Cardiac muscle cell (in vitro differentiated cells and primary cell): ENCODE data around the gene TNFRSF18. TPM values are rescaled to one million over a fixed set of nuclear protein-coding genes. Genes with fewer than 3 reads are reported as not detected.
A peak's percentile ranks its signal among the peaks of the same experiment; 100 is the strongest.

Source experiments
- DNase-seq, 2 donors: peaks; one replicate each; pipeline versions ENCODE4 v3.0.0 to v3.0.0-alpha.2; 2010 to 2017; ENCODE audit warnings: low read depth in 1 of 2, low spot score in 1 of 2
- H3K27ac ChIP-seq: fragments of 200-600 bp; sonication (generic); 2 replicates; pipeline ENCODE4 v1.5.1; 2016
- H3K27me3 ChIP-seq: fragments of 200-600 bp; sonication (generic); 2 replicates; pipeline ENCODE4 v1.6.0; 2016; ENCODE audit warnings: control low read depth
- H3K36me3 ChIP-seq: fragments of 200-600 bp; sonication (generic); 2 replicates; pipeline ENCODE4 v1.5.1; 2016; ENCODE audit warnings: control low read depth
- H3K4me1 ChIP-seq: fragments of 200-600 bp; sonication (generic); 2 replicates; pipeline ENCODE4 v1.8.1; 2017; ENCODE audit warnings: low read depth, mild to moderate bottlenecking, mixed run types
- H3K4me3 ChIP-seq: fragments of 200-600 bp; sonication (generic); 2 replicates; pipeline ENCODE4 v1.5.1; 2016; ENCODE audit warnings: mild to moderate bottlenecking
- H3K9me3 ChIP-seq: fragments of 200-600 bp; sonication (generic); 2 replicates; pipeline ENCODE4 v1.5.1; 2017; ENCODE audit warnings: low read depth, mild to moderate bottlenecking, control low read depth
- polyA plus RNA-seq: library from polyadenylated mRNA; unstranded; fragments of >200 nt; fragmentation: Nextera tagmentation; extraction: Ambion mirVana; gene quantifications from 2 replicates; pipeline ENCODE4 v1.2.1, GENCODE V29; 2016
- total RNA-seq: library from RNA; depleted of rRNA; stranded (reverse); fragments of >200 nt; gene quantifications from 2 replicates; pipeline ENCODE4 v1.2.3, GENCODE V29; 2016
- TF ChIP-seq, protein P1 (sequence below): IDR thresholded peaks from 2 replicates; pipeline ENCODE4 v1.5.1; 2012; ENCODE audit warnings: low read depth, mild to moderate bottlenecking, low read length

The TNFRSF18 gene, protein sequence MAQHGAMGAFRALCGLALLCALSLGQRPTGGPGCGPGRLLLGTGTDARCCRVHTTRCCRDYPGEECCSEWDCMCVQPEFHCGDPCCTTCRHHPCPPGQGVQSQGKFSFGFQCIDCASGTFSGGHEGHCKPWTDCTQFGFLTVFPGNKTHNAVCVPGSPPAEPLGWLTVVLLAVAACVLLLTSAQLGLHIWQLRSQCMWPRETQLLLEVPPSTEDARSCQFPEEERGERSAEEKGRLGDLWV
- total RNA-seq (not detected in 2 replicates), polyA plus RNA-seq (0.39 and 0.74 TPM in 2 replicates)

DNA sequence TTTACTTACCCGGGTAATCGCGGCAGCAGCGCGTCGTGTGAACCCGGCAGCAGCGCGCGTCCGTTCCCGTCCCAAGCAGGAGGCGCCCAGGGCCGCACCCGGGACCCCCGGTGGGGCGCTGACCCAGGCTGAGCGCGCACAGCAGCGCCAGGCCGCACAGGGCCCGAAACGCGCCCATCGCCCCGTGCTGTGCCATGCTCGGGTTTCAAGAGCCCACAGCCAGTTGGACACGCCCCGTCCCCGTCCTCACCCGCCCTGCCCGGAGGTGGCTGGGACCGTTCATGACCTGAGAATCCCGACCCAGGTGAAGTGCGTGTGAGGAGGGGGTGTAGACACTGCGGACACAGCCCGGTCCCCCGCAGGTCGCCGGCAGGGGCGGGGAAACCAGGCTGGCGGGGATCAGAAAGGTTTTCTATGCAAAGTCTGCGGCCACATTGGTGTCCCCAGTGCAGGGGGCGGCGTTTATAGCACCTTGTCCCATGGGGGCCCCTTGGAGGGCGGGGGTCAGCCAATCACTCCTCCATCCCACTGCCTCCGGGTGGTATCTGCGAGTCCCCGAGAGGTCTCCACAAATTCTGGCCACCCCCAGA, at the start of gene TNFRSF18:
Gene TNFRSF18 (minus strand): TSS at position 217 of the 590 bp plus-strand sequence. CDS start 21 bp downstream, at position 196.
- H3K36me3 ChIP-seq: no peaks in the 10 kb centered on the region
- no peaks in the 10 kb centered on the region for H3K9me3 ChIP-seq
- H3K4me1 ChIP-seq: no peaks in the 10 kb centered on the region
- H3K27ac ChIP-seq: no peak within 1 kb of the TSS
- TF ChIP-seq, protein P1, sequence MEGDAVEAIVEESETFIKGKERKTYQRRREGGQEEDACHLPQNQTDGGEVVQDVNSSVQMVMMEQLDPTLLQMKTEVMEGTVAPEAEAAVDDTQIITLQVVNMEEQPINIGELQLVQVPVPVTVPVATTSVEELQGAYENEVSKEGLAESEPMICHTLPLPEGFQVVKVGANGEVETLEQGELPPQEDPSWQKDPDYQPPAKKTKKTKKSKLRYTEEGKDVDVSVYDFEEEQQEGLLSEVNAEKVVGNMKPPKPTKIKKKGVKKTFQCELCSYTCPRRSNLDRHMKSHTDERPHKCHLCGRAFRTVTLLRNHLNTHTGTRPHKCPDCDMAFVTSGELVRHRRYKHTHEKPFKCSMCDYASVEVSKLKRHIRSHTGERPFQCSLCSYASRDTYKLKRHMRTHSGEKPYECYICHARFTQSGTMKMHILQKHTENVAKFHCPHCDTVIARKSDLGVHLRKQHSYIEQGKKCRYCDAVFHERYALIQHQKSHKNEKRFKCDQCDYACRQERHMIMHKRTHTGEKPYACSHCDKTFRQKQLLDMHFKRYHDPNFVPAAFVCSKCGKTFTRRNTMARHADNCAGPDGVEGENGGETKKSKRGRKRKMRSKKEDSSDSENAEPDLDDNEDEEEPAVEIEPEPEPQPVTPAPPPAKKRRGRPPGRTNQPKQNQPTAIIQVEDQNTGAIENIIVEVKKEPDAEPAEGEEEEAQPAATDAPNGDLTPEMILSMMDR: no peak
- H3K27me3 ChIP-seq: peaks cover 49% of the 10 kb centered on the region
- H3K4me3 ChIP-seq: no peak within 1 kb of the TSS
- DNase-seq: peak in 1 of 2 donors; percentile 62

DNA sequence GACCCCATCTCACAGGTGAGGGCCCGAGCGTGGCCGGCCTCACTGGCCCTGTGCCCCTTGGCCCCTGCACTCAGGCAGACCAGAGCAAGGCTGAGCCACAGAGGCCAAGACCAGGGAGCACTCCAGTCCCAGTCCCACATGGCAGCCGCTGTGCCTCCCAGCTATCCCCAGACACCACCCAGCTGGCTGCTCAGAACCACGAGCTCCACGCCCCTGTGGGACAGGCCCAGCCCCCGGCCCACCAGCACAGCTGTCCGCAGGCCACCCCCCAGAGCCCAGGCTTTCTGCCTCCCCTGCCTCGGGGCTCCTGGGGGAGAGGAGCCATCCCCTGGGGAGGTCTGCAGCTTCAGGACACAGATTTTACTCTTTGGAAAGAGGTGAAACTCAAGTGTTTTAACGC, 49.2 kb upstream of the TNFRSF18 start:
- no peaks in the 10 kb centered on the region for H3K4me1 ChIP-seq
- H3K9me3 ChIP-seq: no peaks in the 10 kb centered on the region
- TF ChIP-seq, protein P1: no peak
- DNase-seq: no peak
- H3K36me3 ChIP-seq: peaks cover 8% of the 10 kb centered on the region
- H3K27ac ChIP-seq: no peak overlapping the region
- no peak overlapping the region for H3K4me3 ChIP-seq
- H3K27me3 ChIP-seq: no peaks in the 10 kb centered on the region

DNA sequence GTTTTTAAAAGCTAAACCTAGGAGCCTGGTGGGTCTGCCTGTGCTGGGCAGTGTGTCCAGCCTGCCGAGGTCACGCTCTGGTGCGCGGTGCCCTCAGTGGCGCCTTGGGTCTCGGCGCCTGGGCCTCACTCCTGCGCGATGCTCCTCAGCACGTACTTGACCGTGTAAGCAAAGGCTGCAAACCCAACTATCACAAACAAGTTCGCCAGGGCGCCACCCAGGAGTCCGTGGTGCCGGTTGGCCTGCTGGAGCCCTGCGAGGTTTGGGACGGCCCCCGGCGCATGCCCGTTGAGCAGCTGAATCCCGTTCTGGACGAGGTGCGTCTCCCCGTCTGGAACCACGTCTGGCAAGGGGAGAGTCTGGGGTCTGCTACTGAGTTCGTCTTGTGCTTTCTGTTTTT, 48.7 kb upstream of the TNFRSF18 start:
- Histone ChIP-seq H3K9me3 (no peaks in the 10 kb centered on the region), H3K27ac (no peak overlapping the region), H3K4me1 (no peaks in the 10 kb centered on the region), H3K4me3 (no peak overlapping the region), H3K36me3 (peaks cover 8% of the 10 kb centered on the region), H3K27me3 (no peaks in the 10 kb centered on the region)
- TF ChIP-seq, protein P1: no peak
- no peak for DNase-seq

DNA sequence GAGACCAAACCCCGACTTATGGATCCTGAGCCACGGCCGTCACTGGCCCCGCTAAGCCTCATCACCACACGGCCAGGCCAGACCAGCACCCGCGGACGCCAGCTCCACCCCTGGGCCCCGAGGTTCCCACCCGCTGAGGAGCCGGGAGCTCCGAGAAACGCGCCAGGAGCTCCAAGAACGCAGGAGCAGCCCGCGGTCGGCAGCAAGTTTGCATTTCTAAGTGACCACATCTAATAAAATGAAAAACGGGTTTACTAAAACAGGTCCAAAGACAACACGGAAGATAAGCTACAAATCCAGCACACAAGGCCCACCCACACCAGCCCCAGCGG, 48.2 kb upstream of the TNFRSF18 start:
- no peaks in the 10 kb centered on the region for H3K4me1 ChIP-seq
- no peak for DNase-seq

DNA sequence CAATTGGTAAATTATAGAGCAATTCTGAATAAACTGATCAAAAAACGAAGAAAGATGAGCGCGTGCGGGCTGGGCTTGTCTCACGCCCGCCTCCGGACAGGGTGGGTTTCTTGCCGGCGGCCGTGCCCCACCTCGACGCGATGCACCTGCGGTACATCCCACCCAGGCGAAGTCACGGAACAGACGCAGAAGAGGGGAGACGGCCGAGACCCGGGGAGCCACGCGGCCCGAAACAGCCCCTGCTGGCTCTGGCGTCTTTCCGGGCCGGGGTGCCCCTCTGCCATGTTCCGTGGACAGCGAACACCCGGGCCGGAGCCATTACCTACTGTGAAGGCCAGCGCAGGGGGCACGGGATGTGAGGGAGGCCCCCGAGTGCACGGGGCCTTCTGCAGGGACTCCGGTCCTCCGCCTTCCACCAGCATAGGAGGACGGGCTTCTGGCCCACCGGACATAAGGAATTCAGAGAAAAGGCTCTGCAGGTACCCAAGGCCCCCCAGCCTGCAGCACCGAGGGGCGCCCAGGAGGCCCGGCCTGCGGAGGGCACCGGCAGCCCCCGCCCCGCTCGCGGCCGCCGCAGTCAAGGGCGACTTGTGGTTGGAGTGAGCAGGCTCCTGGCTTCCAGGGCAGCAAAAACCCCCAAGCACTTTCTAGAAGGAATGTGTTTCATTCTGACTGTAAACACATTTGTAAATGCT, 47.7 kb upstream of the TNFRSF18 start:
- no peaks in the 10 kb centered on the region for H3K4me1 ChIP-seq

More for the DNA sequence above, 48.2 kb upstream of the TNFRSF18 start:
- Histone ChIP-seq H3K4me3 (no peak overlapping the region), H3K27ac (no peak overlapping the region), H3K9me3 (no peaks in the 10 kb centered on the region), H3K27me3 (no peaks in the 10 kb centered on the region), H3K36me3 (peaks cover 8% of the 10 kb centered on the region)
- TF ChIP-seq, protein P1: no peak

More for the DNA sequence above, 47.7 kb upstream of the TNFRSF18 start:
- H3K27ac ChIP-seq: no peak overlapping the region
- DNase-seq: no peak
- H3K36me3 ChIP-seq: peaks cover 8% of the 10 kb centered on the region
- TF ChIP-seq, protein P1: no peak
- no peak overlapping the region for H3K4me3 ChIP-seq
- H3K9me3 ChIP-seq: no peaks in the 10 kb centered on the region
- H3K27me3 ChIP-seq: no peaks in the 10 kb centered on the region
